ENCODE data around the gene MAB21L4.

DNA sequence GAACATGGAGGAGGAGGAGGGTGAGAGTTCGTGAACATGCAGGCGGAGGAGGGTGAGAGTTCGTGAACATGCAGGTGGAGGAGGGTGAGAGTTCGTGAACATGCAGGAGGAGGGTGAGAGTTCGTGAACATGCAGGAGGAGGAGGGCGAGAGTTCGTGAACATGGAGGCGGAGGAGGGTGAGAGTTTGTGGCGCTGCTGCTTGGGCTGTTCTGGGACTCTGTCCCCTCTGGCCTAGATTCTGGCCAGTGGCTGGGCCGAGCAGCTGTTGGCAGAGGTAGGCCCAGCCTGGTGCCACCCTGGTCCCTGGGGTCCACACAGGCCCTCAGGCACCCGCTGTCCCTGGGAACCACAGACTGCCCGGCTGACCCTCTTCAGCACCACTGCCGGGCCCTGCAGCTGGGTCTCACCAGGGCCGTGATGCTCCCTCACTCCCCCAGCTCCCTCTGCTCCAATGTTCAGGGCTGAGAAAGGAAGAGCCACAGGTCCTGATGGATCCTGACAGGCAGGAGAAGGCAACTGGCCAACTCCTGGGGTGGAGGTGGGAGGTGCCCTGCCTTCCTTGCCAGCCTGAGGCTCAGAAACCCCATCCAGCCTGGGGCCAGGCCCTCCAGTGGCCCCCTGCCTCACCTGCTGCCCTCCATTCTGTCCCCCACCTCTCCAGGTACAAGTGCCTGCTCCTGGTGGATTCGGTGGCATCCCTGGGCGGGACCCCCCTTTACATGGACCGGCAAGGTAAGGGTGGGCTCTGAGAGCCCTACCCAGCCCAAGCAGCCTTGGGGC is 23.4 kb downstream of the MAB21L4 start:
- TF ChIP-seq, protein P1, sequence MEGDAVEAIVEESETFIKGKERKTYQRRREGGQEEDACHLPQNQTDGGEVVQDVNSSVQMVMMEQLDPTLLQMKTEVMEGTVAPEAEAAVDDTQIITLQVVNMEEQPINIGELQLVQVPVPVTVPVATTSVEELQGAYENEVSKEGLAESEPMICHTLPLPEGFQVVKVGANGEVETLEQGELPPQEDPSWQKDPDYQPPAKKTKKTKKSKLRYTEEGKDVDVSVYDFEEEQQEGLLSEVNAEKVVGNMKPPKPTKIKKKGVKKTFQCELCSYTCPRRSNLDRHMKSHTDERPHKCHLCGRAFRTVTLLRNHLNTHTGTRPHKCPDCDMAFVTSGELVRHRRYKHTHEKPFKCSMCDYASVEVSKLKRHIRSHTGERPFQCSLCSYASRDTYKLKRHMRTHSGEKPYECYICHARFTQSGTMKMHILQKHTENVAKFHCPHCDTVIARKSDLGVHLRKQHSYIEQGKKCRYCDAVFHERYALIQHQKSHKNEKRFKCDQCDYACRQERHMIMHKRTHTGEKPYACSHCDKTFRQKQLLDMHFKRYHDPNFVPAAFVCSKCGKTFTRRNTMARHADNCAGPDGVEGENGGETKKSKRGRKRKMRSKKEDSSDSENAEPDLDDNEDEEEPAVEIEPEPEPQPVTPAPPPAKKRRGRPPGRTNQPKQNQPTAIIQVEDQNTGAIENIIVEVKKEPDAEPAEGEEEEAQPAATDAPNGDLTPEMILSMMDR (IDR thresholded peaks at IDR 0.05; ENCODE audit: low read depth, low read length), result no peak
- no peak for TF ChIP-seq MYC (IDR thresholded peaks at IDR 0.05; ENCODE audit: low read depth, low read length)
